HCT116 (cell line): Measurements from ENCODE around the gene SUDS3. TPM values are rescaled to one million over a fixed set of nuclear protein-coding genes. Genes with fewer than 3 reads are reported as not detected.

Source experiments
- ATAC-seq: fragments of 200-7000 bp; cut with Tn5 transposase; 2 replicates; pipeline ENCODE4 v1.9.1; 2020; ENCODE audit warnings: mild to moderate bottlenecking, moderate library complexity
- BruUV-seq: library from RNA; stranded (reverse); fragments of 400-500 nt; replicated peaks from 2 replicates; lab custom pipeline; 2021; lab: Mats Ljungman, UMichigan
- CTCF ChIA-PET: fragments of 300-600 bp; sonication (Branson Sonifier 250); formaldehyde crosslinking; loops from one replicate; lab custom pipeline; 2021; ENCODE audit warnings: antibody characterized with exemption; lab: Charles Lee
- POLR2A ChIA-PET: fragments of 300-600, 350-600 bp; sonication (Branson Sonifier 250); formaldehyde crosslinking; loops from one replicate; lab custom pipeline; 2021; ENCODE audit warnings: antibody characterized with exemption; lab: Charles Lee
- RAD21 ChIA-PET, 2 experiments: fragments of 300-600 bp; sonication (Branson Sonifier 250); formaldehyde crosslinking; loops; one replicate each; lab custom pipeline; 2023; ENCODE audit warnings: low total read pairs in 2 of 2; ENCODE audit not compliant: uncharacterized antibody in 2 of 2, unreplicated experiment in 2 of 2, low non-redundant PET in 1 of 2; lab: Charles Lee
- DNase-seq: peaks from one replicate; pipeline ENCODE4 v3.0.0-alpha.2; 2010; ENCODE audit warnings: low read depth, low spot score
- H2AFZ ChIP-seq: fragments of 200-600 bp; shearing (Covaris generic), sonication (generic); 2 replicates; pipeline ENCODE4 v1.6.1; 2017; ENCODE audit warnings: low read depth, mixed run types, mixed read lengths, antibody characterized with exemption, low read length; ENCODE audit not compliant: poor library complexity, severe bottlenecking
- H3K27ac ChIP-seq: 2 replicates; pipeline ENCODE4 v1.5.1; 2012; ENCODE audit warnings: low read depth, low read length
- H3K27me3 ChIP-seq: fragments of 200-600 bp; sonication (generic); 2 replicates; pipeline ENCODE4 v1.6.1; 2016; ENCODE audit warnings: mixed run types, low read length, mixed read lengths; ENCODE audit not compliant: insufficient read depth
- H3K36me3 ChIP-seq, 2 experiments: fragments of 200-500 bp in 1 of 2; fragments of 200-600 bp in 1 of 2; sonication (Bioruptor generic) in 1 of 2; sonication (generic) in 1 of 2; 2 replicates each; pipeline versions ENCODE4 v1.5.1 to v1.6.1; 2014 to 2016; ENCODE audit warnings: low read length in 2 of 2, inconsistent platforms in 1 of 2, mixed read lengths in 1 of 2, mixed run types in 1 of 2; ENCODE audit not compliant: insufficient read depth in 2 of 2, control insufficient read depth in 1 of 2
- H3K4me1 ChIP-seq, 2 experiments: fragments of 200-600 bp in 1 of 2; sonication (generic) in 1 of 2; 2 replicates each; pipeline versions ENCODE4 v1.5.1 to v1.6.1; 2012 to 2017; ENCODE audit warnings: low read length in 2 of 2, inconsistent platforms in 1 of 2, mild to moderate bottlenecking in 1 of 2, mixed read lengths in 1 of 2, mixed run types in 1 of 2, moderate library complexity in 1 of 2; ENCODE audit not compliant: insufficient read depth in 2 of 2, control insufficient read depth in 1 of 2
- H3K4me2 ChIP-seq: fragments of 200-600 bp; sonication (generic); 2 replicates; pipeline ENCODE4 v1.6.1; 2017; ENCODE audit warnings: mixed run types, low read length, mixed read lengths
- H3K4me3 ChIP-seq, 2 experiments: fragments of 200-600 bp in 1 of 2; sonication (generic) in 1 of 2; replicated peaks in 1 of 2; 2 replicates each; pipeline ENCODE4 v1.5.1; 2011 to 2016; ENCODE audit warnings: low read length in 2 of 2, control low read depth in 1 of 2, low read depth in 1 of 2, mild to moderate bottlenecking in 1 of 2, mixed read lengths in 1 of 2, mixed run types in 1 of 2
- H3K79me2 ChIP-seq: fragments of 200-600 bp; sonication (generic); 2 replicates; pipeline ENCODE4 v1.6.1; 2017; ENCODE audit warnings: mild to moderate bottlenecking, mixed run types, low read length, moderate library complexity, mixed read lengths; ENCODE audit not compliant: insufficient read depth
- H3K9ac ChIP-seq: fragments of 200-600 bp; sonication (generic); 2 replicates; pipeline ENCODE4 v1.6.1; 2016; ENCODE audit warnings: low read length, mixed read lengths
- H3K9me2 ChIP-seq: fragments of 200-600 bp; sonication (generic), shearing (Covaris generic); 2 replicates; pipeline ENCODE4 v1.6.1; 2017; ENCODE audit warnings: mixed run types, mild to moderate bottlenecking, moderate library complexity; ENCODE audit not compliant: insufficient read depth
- H3K9me3 ChIP-seq, 2 experiments: fragments of 200-500 bp in 1 of 2; fragments of 200-600 bp in 1 of 2; sonication (Bioruptor generic) in 1 of 2; sonication (generic) in 1 of 2; 2 replicates each; pipeline ENCODE4 v1.6.1; 2014 to 2017; ENCODE audit warnings: low read length in 2 of 2, mixed read lengths in 2 of 2, inconsistent platforms in 1 of 2, low read depth in 1 of 2, mild to moderate bottlenecking in 1 of 2, mixed run types in 1 of 2, moderate library complexity in 1 of 2; ENCODE audit not compliant: control insufficient read depth in 1 of 2, insufficient read depth in 1 of 2
- H4K20me1 ChIP-seq: fragments of 200-600 bp; sonication (generic), shearing (Covaris generic); 2 replicates; pipeline ENCODE4 v1.6.1; 2017; ENCODE audit warnings: mixed run types, mild to moderate bottlenecking, moderate library complexity; ENCODE audit not compliant: insufficient read depth
- CBX3 ChIP-seq: IDR thresholded peaks from 2 replicates; pipeline ENCODE4 v1.6.1; 2012; ENCODE audit warnings: low read depth
- ELF1 ChIP-seq: IDR thresholded peaks from 2 replicates; pipeline ENCODE4 v1.6.1; 2012; ENCODE audit warnings: low read depth, borderline replicate concordance
- EZH2phosphoT487 ChIP-seq: fragments of 200-600 bp; IDR thresholded peaks from 2 replicates; pipeline ENCODE4 v1.6.1; 2018; ENCODE audit warnings: antibody characterized with exemption, borderline replicate concordance
- FOSL1 ChIP-seq: IDR thresholded peaks from 2 replicates; pipeline ENCODE4 v1.6.1; 2012; ENCODE audit warnings: low read depth
- POLR2A ChIP-seq: IDR thresholded peaks from 2 replicates; pipeline ENCODE4 v1.7.0; 2011; ENCODE audit warnings: borderline replicate concordance; ENCODE audit not compliant: insufficient read depth, insufficient read length; ENCODE audit errors: extremely low read depth
- SP1 ChIP-seq: IDR thresholded peaks from 2 replicates; pipeline ENCODE4 v1.6.1; 2012; ENCODE audit warnings: low read depth
- ZFX ChIP-seq: fragments of 450-650 bp; IDR thresholded peaks from 2 replicates; pipeline ENCODE4 v1.6.1; 2017
- intact Hi-C: fragments of 100-400 bp; cut with micrococcal nuclease; formaldehyde crosslinking; loops from 2 replicates; pipeline ENCODE4 v1.10.0; 2022
- total RNA-seq: library from RNA; stranded (reverse); gene quantifications from one replicate; pipeline ENCODE4 v1.2.1, GENCODE V29; 2021; ENCODE audit not compliant: unreplicated experiment
- TF ChIP-seq, protein P1 (sequence below): IDR thresholded peaks from 2 replicates; pipeline ENCODE4 v1.6.1; 2012; ENCODE audit warnings: low read depth
- TF ChIP-seq, protein P2 (sequence below), 3 experiments: fragments of 200-600 bp in 1 of 3; sonication (generic) in 1 of 3; IDR thresholded peaks in 2 of 3; conservative IDR thresholded peaks in 1 of 3; 2 replicates each; pipeline ENCODE4 v1.5.1; 2012 to 2017; ENCODE audit warnings: low read depth in 2 of 3, low read length in 2 of 3, antibody characterized with exemption in 1 of 3, borderline replicate concordance in 1 of 3, control low read depth in 1 of 3, mild to moderate bottlenecking in 1 of 3, mixed read lengths in 1 of 3, mixed run types in 1 of 3, moderate library complexity in 1 of 3; ENCODE audit not compliant: insufficient read depth in 1 of 3

Gene SUDS3
- total RNA-seq, 1 experiment from 2014 or later: 32.3 TPM

- ATAC-seq: no peak
- no peak overlapping the region for H3K27ac ChIP-seq
- POLR2A ChIA-PET: no interaction called here
Measured at GRCh38 chr12:118332511-118332910, 43.8 kb upstream of the SUDS3 start.

DNA sequence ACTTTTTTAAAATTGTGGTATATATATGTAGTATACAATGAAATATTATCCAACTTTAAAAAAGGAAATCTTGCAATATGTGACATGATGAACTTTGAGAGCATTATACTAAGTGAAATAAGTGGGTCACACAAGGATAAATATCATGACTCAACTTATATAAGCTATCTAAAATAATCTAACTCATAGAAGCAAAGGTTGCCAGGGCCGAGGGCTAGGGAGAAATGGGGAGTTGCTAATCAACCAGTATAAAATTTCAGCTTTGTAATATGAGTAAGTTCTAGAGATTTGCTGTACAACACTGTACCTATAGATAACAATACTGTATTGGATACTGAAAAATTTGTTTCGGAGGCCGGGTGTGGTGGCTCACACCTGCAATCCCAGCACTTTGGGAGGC is 42.1 kb upstream of the SUDS3 start:
- Histone ChIP-seq H3K27ac (no peak overlapping the region), H3K9me3 (no peaks in the 10 kb centered on the region), H3K9me2 (no peaks in the 10 kb centered on the region; the same call in 1 of the 2 replicates), H3K79me2 (no peaks in the 10 kb centered on the region), H3K4me1 (no peaks in the 10 kb centered on the region), H3K9ac (no peak overlapping the region), H3K36me3 (no peaks in the 10 kb centered on the region), H3K4me2 (no peak overlapping the region), H2AFZ (no peak overlapping the region), H3K27me3 (no peaks in the 10 kb centered on the region), H3K4me3 (no peak overlapping the region), H4K20me1 (no peaks in the 10 kb centered on the region)
- BruUV-seq: no TSS peak
- intact Hi-C loops: no loop called here
- CTCF ChIA-PET: no interaction called here
- POLR2A ChIA-PET: no interaction called here
- no peak for ATAC-seq
- RAD21 ChIA-PET: no interaction called here
- TF ChIP-seq ELF1: no peak
- no peak for TF ChIP-seq ZFX
- TF ChIP-seq, protein P1, sequence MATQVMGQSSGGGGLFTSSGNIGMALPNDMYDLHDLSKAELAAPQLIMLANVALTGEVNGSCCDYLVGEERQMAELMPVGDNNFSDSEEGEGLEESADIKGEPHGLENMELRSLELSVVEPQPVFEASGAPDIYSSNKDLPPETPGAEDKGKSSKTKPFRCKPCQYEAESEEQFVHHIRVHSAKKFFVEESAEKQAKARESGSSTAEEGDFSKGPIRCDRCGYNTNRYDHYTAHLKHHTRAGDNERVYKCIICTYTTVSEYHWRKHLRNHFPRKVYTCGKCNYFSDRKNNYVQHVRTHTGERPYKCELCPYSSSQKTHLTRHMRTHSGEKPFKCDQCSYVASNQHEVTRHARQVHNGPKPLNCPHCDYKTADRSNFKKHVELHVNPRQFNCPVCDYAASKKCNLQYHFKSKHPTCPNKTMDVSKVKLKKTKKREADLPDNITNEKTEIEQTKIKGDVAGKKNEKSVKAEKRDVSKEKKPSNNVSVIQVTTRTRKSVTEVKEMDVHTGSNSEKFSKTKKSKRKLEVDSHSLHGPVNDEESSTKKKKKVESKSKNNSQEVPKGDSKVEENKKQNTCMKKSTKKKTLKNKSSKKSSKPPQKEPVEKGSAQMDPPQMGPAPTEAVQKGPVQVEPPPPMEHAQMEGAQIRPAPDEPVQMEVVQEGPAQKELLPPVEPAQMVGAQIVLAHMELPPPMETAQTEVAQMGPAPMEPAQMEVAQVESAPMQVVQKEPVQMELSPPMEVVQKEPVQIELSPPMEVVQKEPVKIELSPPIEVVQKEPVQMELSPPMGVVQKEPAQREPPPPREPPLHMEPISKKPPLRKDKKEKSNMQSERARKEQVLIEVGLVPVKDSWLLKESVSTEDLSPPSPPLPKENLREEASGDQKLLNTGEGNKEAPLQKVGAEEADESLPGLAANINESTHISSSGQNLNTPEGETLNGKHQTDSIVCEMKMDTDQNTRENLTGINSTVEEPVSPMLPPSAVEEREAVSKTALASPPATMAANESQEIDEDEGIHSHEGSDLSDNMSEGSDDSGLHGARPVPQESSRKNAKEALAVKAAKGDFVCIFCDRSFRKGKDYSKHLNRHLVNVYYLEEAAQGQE: no peak
- TF ChIP-seq SP1: no peak
- TF ChIP-seq, protein P2, sequence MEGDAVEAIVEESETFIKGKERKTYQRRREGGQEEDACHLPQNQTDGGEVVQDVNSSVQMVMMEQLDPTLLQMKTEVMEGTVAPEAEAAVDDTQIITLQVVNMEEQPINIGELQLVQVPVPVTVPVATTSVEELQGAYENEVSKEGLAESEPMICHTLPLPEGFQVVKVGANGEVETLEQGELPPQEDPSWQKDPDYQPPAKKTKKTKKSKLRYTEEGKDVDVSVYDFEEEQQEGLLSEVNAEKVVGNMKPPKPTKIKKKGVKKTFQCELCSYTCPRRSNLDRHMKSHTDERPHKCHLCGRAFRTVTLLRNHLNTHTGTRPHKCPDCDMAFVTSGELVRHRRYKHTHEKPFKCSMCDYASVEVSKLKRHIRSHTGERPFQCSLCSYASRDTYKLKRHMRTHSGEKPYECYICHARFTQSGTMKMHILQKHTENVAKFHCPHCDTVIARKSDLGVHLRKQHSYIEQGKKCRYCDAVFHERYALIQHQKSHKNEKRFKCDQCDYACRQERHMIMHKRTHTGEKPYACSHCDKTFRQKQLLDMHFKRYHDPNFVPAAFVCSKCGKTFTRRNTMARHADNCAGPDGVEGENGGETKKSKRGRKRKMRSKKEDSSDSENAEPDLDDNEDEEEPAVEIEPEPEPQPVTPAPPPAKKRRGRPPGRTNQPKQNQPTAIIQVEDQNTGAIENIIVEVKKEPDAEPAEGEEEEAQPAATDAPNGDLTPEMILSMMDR (IDR thresholded peaks at IDR 0.05 in 2 of 3, conservative IDR thresholded peaks at IDR 0.05 in 1 of 3; ENCODE audit: borderline replicate concordance in 1 of 3, insufficient read depth in 1 of 3, low read depth in 2 of 3, low read length in 2 of 3): no peak
- TF ChIP-seq EZH2phosphoT487: no peak
- DNase-seq: no peak

More at GRCh38 chr12:118332511-118332910, 43.8 kb upstream of the SUDS3 start:
- H3K4me1 ChIP-seq: no peaks in the 10 kb centered on the region
- BruUV-seq: no TSS peak
- CTCF ChIA-PET: interaction anchor here (0.9 kb wide), 1 partner anchor 25 kb away, joined by 4 read pairs; no protein-coding TSS in a partner anchor
- H3K4me3 ChIP-seq: no peak overlapping the region
- no peak for DNase-seq
- RAD21 ChIA-PET: no interaction called here
- intact Hi-C loops: no loop called here
- H3K4me2 ChIP-seq: no peak overlapping the region
- H3K9me2 ChIP-seq: no peaks in the 10 kb centered on the region; the same call in 1 of the 2 replicates
- no peak overlapping the region for H2AFZ ChIP-seq
- H4K20me1 ChIP-seq: no peaks in the 10 kb centered on the region
- H3K27me3 ChIP-seq: no peaks in the 10 kb centered on the region
- H3K9me3 ChIP-seq: no peaks in the 10 kb centered on the region
- no peaks in the 10 kb centered on the region for H3K36me3 ChIP-seq
- no peaks in the 10 kb centered on the region for H3K79me2 ChIP-seq
- TF ChIP-seq FOSL1: no peak
- TF ChIP-seq CBX3: no peak
- no peak for TF ChIP-seq POLR2A
- H3K9ac ChIP-seq: no peak overlapping the region
